Loucy (cell line): ENCODE results near the gene MYO5B.

Source experiments
- H2AFZ ChIP-seq: fragments of 200-600 bp; sonication (generic); 2 replicates; pipeline ENCODE4 v1.6.0; 2016; ENCODE audit warnings: antibody characterized with exemption, mild to moderate bottlenecking, low read length, moderate library complexity
- H3F3A ChIP-seq: fragments of 200-600 bp; 2 replicates; pipeline ENCODE4 v1.6.0; 2016; ENCODE audit warnings: antibody characterized with exemption, low read depth, mild to moderate bottlenecking
- H3K27me3 ChIP-seq: fragments of 200-600 bp; sonication (generic); 2 replicates; pipeline ENCODE4 v1.6.1; 2014; ENCODE audit warnings: low read length, mild to moderate bottlenecking; ENCODE audit not compliant: insufficient read depth, poor library complexity, severe bottlenecking
- H3K36me3 ChIP-seq: fragments of 200-600 bp; sonication (generic); 2 replicates; pipeline ENCODE4 v1.6.1; 2016; ENCODE audit warnings: low read length; ENCODE audit not compliant: insufficient read depth
- H3K4me1 ChIP-seq: fragments of 200-600 bp; sonication (generic); 2 replicates; pipeline ENCODE4 v1.5.1; 2014; ENCODE audit warnings: low read length, mild to moderate bottlenecking; ENCODE audit not compliant: insufficient read depth, poor library complexity, severe bottlenecking
- H3K4me2 ChIP-seq: fragments of 200-600 bp; sonication (generic); 2 replicates; pipeline ENCODE4 v1.6.0; 2014; ENCODE audit warnings: antibody characterized with exemption, low read length, low read depth, mild to moderate bottlenecking; ENCODE audit not compliant: poor library complexity, severe bottlenecking
- H3K4me3 ChIP-seq: fragments of 200-600 bp; sonication (generic); 2 replicates; pipeline ENCODE4 v1.5.1; 2014; ENCODE audit warnings: low read length, mild to moderate bottlenecking, mixed read lengths; ENCODE audit not compliant: poor library complexity, severe bottlenecking
- H3K79me2 ChIP-seq: fragments of 200-600 bp; sonication (generic); 2 replicates; pipeline ENCODE4 v1.6.1; 2014; ENCODE audit warnings: low read length; ENCODE audit not compliant: insufficient read depth
- H3K9ac ChIP-seq: fragments of 200-600 bp; sonication (generic); 2 replicates; pipeline ENCODE4 v1.6.0; 2014; ENCODE audit warnings: mild to moderate bottlenecking, low read depth, low read length, moderate library complexity; ENCODE audit not compliant: poor library complexity, severe bottlenecking
- H3K9me2 ChIP-seq: fragments of 200-600 bp; sonication (generic); replicated peaks from 2 replicates; pipeline ENCODE4 v1.6.1; 2016; ENCODE audit warnings: low read depth, low read length, mixed read lengths
- H3K9me3 ChIP-seq: fragments of 200-600 bp; sonication (generic); 2 replicates; pipeline ENCODE4 v1.6.1; 2014; ENCODE audit warnings: mild to moderate bottlenecking, antibody characterized with exemption, low read length, low read depth; ENCODE audit not compliant: insufficient read depth
- H4K20me1 ChIP-seq: fragments of 200-600 bp; sonication (generic); 2 replicates; pipeline ENCODE4 v1.6.0; 2014; ENCODE audit warnings: antibody characterized with exemption, low read length, mild to moderate bottlenecking; ENCODE audit not compliant: insufficient read depth, poor library complexity, severe bottlenecking
- EZH2phosphoT487 ChIP-seq: fragments of 200-600 bp; IDR thresholded peaks from 2 replicates; pipeline ENCODE4 v1.6.1; 2018; ENCODE audit warnings: antibody characterized with exemption, mild to moderate bottlenecking, moderate library complexity, borderline replicate concordance
- TF ChIP-seq, protein P1 (sequence below): fragments of 200-600 bp; sonication (generic); conservative IDR thresholded peaks from 2 replicates; pipeline ENCODE4 v1.5.1; 2014; ENCODE audit warnings: mild to moderate bottlenecking, antibody characterized with exemption, low read length

MYO5B gene

DNA sequence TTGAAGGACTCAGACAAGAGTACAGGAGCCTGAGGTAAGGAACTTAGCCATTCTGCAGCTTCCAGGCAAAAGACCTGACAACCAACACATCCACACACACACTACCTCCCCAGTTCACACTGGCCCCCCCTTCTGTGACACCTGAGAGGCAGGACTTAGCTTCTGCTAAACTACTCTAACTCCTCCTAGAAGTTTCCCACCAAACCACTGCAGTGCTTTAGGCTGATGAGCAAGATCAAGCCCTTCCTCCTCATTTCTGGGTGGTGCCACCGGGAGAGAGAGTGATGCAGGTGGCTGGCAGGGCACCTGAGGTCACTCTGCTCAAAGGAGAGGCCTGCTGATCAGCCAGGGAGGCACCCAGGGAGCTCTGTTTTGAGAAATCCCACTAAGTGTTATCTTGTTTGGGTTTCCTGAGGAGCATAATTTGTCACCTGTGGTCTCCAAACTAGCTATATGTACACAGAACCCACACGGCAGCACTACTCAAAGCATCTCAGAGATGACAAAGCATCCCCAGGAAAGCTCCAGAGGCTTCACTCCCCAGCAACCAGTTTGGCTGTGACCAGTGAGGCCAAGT, 188.4 kb downstream of the MYO5B start:
- Histone ChIP-seq H3F3A (no peaks in the 10 kb centered on the region), H3K9ac (no peak overlapping the region), H3K4me1 (no peaks in the 10 kb centered on the region), H3K4me3 (no peak overlapping the region), H3K9me3 (no peaks in the 10 kb centered on the region), H3K79me2 (no peaks in the 10 kb centered on the region), H3K36me3 (no peaks in the 10 kb centered on the region), H3K9me2 (no peaks in the 10 kb centered on the region), H3K4me2 (no peak overlapping the region), H4K20me1 (no peaks in the 10 kb centered on the region), H3K27me3 (no peaks in the 10 kb centered on the region), H2AFZ (no peak overlapping the region)
- TF ChIP-seq, protein P1, sequence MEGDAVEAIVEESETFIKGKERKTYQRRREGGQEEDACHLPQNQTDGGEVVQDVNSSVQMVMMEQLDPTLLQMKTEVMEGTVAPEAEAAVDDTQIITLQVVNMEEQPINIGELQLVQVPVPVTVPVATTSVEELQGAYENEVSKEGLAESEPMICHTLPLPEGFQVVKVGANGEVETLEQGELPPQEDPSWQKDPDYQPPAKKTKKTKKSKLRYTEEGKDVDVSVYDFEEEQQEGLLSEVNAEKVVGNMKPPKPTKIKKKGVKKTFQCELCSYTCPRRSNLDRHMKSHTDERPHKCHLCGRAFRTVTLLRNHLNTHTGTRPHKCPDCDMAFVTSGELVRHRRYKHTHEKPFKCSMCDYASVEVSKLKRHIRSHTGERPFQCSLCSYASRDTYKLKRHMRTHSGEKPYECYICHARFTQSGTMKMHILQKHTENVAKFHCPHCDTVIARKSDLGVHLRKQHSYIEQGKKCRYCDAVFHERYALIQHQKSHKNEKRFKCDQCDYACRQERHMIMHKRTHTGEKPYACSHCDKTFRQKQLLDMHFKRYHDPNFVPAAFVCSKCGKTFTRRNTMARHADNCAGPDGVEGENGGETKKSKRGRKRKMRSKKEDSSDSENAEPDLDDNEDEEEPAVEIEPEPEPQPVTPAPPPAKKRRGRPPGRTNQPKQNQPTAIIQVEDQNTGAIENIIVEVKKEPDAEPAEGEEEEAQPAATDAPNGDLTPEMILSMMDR, result no peak

DNA sequence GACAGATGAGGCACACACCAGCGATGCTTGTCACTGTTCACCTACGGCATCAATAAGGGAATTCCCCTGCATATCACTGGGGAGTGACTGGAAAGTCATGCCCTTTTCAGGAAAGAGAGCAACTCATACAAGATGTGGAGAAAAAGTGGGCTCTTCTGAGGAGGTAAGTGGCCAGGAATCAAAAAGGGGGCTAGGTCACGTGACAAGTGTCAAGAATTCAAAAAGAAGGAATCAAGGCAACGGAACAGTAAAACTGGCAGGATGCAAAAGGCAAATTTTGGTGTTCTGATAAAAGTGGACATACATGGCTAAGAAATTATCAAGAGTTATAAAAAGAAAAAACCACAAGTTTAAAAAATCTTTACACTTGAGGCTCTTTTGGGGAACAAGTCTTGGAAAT, 190.9 kb downstream of the MYO5B start:
- Histone ChIP-seq H3K4me1 (no peaks in the 10 kb centered on the region), H3K4me2 (no peak overlapping the region)
- TF ChIP-seq, protein P1, result no peak
- no peak for TF ChIP-seq EZH2phosphoT487

DNA sequence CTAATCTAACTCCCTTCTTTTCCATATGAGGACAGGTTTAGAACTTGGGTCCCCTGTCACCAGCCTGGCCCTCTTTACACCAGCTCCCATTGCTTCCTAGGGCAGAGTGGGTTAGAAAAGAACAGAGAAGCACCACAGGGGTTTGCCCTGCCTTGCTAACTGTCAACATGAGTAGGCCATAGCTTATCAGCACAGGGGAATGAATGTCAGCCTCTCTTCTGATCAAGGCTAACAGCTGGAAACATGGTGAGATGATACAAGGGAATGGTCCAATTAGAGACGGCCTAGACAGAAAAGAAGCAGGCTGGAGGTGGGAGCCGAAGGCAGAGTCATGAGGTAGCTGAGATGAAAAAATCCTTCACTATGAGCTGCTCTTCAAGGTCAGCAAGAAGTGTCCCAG, 192.2 kb downstream of the MYO5B start:
- no peaks in the 10 kb centered on the region for H3K27me3 ChIP-seq
- no peaks in the 10 kb centered on the region for H4K20me1 ChIP-seq
- no peaks in the 10 kb centered on the region for H3K9me3 ChIP-seq
- no peaks in the 10 kb centered on the region for H3K9me2 ChIP-seq
- H3K9ac ChIP-seq, result no peak overlapping the region
- H3K4me1 ChIP-seq, result no peaks in the 10 kb centered on the region
- no peak for TF ChIP-seq EZH2phosphoT487
- TF ChIP-seq, protein P1, result no peak
- no peak overlapping the region for H3K4me3 ChIP-seq
- H3K36me3 ChIP-seq, result no peaks in the 10 kb centered on the region
- no peaks in the 10 kb centered on the region for H3F3A ChIP-seq
- no peak overlapping the region for H3K4me2 ChIP-seq
- H2AFZ ChIP-seq, result no peak overlapping the region
- no peaks in the 10 kb centered on the region for H3K79me2 ChIP-seq

More for the DNA sequence above, 190.9 kb downstream of the MYO5B start:
- no peaks in the 10 kb centered on the region for H3K36me3 ChIP-seq
- no peak overlapping the region for H3K9ac ChIP-seq
- H3K9me2 ChIP-seq, result no peaks in the 10 kb centered on the region
- H3K27me3 ChIP-seq, result no peaks in the 10 kb centered on the region
- H2AFZ ChIP-seq, result no peak overlapping the region
- H3K79me2 ChIP-seq, result no peaks in the 10 kb centered on the region
- no peaks in the 10 kb centered on the region for H4K20me1 ChIP-seq
- H3F3A ChIP-seq, result no peaks in the 10 kb centered on the region
- no peaks in the 10 kb centered on the region for H3K9me3 ChIP-seq
- no peak overlapping the region for H3K4me3 ChIP-seq
